ENCODE measurements around the gene TCP11L2. TPM values are rescaled to one million over a fixed set of nuclear protein-coding genes. Genes with fewer than 3 reads are reported as not detected.
A peak's percentile ranks its signal among the peaks of the same experiment; 100 is the strongest.

The TCP11L2 gene
- total and polyA plus RNA-seq, 9 of the 15 experiments (the other 6 are each of a cell fraction or from before 2014, with no cell fraction given) = 0.39 to 4.5 (median 1.3) TPM

- TF ChIP-seq, protein P1, sequence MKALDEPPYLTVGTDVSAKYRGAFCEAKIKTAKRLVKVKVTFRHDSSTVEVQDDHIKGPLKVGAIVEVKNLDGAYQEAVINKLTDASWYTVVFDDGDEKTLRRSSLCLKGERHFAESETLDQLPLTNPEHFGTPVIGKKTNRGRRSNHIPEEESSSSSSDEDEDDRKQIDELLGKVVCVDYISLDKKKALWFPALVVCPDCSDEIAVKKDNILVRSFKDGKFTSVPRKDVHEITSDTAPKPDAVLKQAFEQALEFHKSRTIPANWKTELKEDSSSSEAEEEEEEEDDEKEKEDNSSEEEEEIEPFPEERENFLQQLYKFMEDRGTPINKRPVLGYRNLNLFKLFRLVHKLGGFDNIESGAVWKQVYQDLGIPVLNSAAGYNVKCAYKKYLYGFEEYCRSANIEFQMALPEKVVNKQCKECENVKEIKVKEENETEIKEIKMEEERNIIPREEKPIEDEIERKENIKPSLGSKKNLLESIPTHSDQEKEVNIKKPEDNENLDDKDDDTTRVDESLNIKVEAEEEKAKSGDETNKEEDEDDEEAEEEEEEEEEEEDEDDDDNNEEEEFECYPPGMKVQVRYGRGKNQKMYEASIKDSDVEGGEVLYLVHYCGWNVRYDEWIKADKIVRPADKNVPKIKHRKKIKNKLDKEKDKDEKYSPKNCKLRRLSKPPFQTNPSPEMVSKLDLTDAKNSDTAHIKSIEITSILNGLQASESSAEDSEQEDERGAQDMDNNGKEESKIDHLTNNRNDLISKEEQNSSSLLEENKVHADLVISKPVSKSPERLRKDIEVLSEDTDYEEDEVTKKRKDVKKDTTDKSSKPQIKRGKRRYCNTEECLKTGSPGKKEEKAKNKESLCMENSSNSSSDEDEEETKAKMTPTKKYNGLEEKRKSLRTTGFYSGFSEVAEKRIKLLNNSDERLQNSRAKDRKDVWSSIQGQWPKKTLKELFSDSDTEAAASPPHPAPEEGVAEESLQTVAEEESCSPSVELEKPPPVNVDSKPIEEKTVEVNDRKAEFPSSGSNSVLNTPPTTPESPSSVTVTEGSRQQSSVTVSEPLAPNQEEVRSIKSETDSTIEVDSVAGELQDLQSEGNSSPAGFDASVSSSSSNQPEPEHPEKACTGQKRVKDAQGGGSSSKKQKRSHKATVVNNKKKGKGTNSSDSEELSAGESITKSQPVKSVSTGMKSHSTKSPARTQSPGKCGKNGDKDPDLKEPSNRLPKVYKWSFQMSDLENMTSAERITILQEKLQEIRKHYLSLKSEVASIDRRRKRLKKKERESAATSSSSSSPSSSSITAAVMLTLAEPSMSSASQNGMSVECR (CRISPR knock-in tag; IDR thresholded peaks at IDR 0.05) = no peak
- TF ChIP-seq TCF7L2 (IDR thresholded peaks at IDR 0.05; ENCODE audit: low read depth, low read length) = peak; percentile 95
- 0 out of 2 replicates have a peak, but pooled peaks have one; percentile 42 for TF ChIP-seq FOXP4 (CRISPR knock-in tag; IDR thresholded peaks at IDR 0.05; ENCODE audit: borderline replicate concordance)
- TF ChIP-seq DNMT1 (IDR thresholded peaks at IDR 0.05) = 0 out of 2 replicates have a peak, but pooled peaks have one; percentile 37
- no peak for TF ChIP-seq CBFB (CRISPR knock-in tag; IDR thresholded peaks at IDR 0.05)
- no peak for TF ChIP-seq KDM2B (CRISPR knock-in tag; IDR thresholded peaks at IDR 0.05)
- TF ChIP-seq LEF1 (IDR thresholded peaks at IDR 0.05) = 0 out of 2 replicates have a peak, but pooled peaks have one; percentile 9
- TF ChIP-seq BRD4 (IDR thresholded peaks at IDR 0.05) = 0 out of 2 replicates have a peak, but pooled peaks have one; percentile 59
- TF ChIP-seq ZFPM2 (CRISPR knock-in tag; IDR thresholded peaks at IDR 0.05) = no peak
- peak; percentile 75 for TF ChIP-seq POLR2G (IDR thresholded peaks at IDR 0.05; ENCODE audit: low read depth, low read length)
- TF ChIP-seq PRMT5 (CRISPR knock-in tag; IDR thresholded peaks at IDR 0.05) = no peak
- no peak for TF ChIP-seq NFIC (IDR thresholded peaks at IDR 0.05)
- TF ChIP-seq KDM1A (IDR thresholded peaks at IDR 0.05) = no peak
- TF ChIP-seq, protein P2, sequence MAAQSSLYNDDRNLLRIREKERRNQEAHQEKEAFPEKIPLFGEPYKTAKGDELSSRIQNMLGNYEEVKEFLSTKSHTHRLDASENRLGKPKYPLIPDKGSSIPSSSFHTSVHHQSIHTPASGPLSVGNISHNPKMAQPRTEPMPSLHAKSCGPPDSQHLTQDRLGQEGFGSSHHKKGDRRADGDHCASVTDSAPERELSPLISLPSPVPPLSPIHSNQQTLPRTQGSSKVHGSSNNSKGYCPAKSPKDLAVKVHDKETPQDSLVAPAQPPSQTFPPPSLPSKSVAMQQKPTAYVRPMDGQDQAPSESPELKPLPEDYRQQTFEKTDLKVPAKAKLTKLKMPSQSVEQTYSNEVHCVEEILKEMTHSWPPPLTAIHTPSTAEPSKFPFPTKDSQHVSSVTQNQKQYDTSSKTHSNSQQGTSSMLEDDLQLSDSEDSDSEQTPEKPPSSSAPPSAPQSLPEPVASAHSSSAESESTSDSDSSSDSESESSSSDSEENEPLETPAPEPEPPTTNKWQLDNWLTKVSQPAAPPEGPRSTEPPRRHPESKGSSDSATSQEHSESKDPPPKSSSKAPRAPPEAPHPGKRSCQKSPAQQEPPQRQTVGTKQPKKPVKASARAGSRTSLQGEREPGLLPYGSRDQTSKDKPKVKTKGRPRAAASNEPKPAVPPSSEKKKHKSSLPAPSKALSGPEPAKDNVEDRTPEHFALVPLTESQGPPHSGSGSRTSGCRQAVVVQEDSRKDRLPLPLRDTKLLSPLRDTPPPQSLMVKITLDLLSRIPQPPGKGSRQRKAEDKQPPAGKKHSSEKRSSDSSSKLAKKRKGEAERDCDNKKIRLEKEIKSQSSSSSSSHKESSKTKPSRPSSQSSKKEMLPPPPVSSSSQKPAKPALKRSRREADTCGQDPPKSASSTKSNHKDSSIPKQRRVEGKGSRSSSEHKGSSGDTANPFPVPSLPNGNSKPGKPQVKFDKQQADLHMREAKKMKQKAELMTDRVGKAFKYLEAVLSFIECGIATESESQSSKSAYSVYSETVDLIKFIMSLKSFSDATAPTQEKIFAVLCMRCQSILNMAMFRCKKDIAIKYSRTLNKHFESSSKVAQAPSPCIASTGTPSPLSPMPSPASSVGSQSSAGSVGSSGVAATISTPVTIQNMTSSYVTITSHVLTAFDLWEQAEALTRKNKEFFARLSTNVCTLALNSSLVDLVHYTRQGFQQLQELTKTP (IDR thresholded peaks at IDR 0.05; ENCODE audit: low read depth in 1 of 2, partially characterized antibody in 2 of 2) = peak in 1 of 2 experiments; percentile 27
- TF ChIP-seq ZFP30 (CRISPR knock-in tag; IDR thresholded peaks at IDR 0.05; ENCODE audit: borderline replicate concordance) = no peak
- peak; percentile 46; the same call in 1 of the 2 replicates for TF ChIP-seq HCFC1 (IDR thresholded peaks at IDR 0.05; ENCODE audit: low read depth, low read length)
- TF ChIP-seq NR2C2 (CRISPR knock-in tag; IDR thresholded peaks at IDR 0.05) = no peak
- peak; percentile 50; the same call in 1 of the 2 replicates for TF ChIP-seq NR2C2 (tag; IDR thresholded peaks at IDR 0.05)
Observed at GRCh38 chr12:106302401-106303201, at the start of gene TCP11L2 (continued).
